K562 (cell line): Measurements from ENCODE around the gene POLD1. TPM values are rescaled to one million over a fixed set of nuclear protein-coding genes. Genes with fewer than 3 reads are reported as not detected.

Experiments used
- ATF7 ChIP-seq: fragments of 450-650 bp; IDR thresholded peaks from 2 replicates; pipeline ENCODE4 v1.7.1; 2014; ENCODE audit warnings: mild to moderate bottlenecking, moderate library complexity
- BCOR ChIP-seq: fragments of 450-650 bp; IDR thresholded peaks from 2 replicates; pipeline ENCODE4 v1.6.1; 2016
- CHD1 ChIP-seq: fragments of 200-600 bp; sonication (generic); IDR thresholded peaks from one replicate; pipeline ENCODE4 v1.6.1; 2012; ENCODE audit warnings: mild to moderate bottlenecking, moderate library complexity, low read length, inconsistent platforms
- CREBBP ChIP-seq: IDR thresholded peaks from one replicate; pipeline ENCODE4 v1.6.1; 2012; ENCODE audit warnings: low read depth, mild to moderate bottlenecking, control low read depth, inconsistent platforms, low read length
- KDM4B ChIP-seq, 2 experiments: fragments of 450-650 bp in 1 of 2; sonication (generic) in 1 of 2; IDR thresholded peaks; 2 replicates each; pipeline ENCODE4 v1.6.1; 2016 to 2017; ENCODE audit warnings: borderline replicate concordance in 2 of 2, antibody characterized with exemption in 1 of 2, low read depth in 1 of 2, mild to moderate bottlenecking in 1 of 2
- MTA3 ChIP-seq: fragments of 450-650 bp; formaldehyde crosslinking; IDR thresholded peaks from 2 replicates; pipeline ENCODE4 v1.6.1; 2017; ENCODE audit warnings: mild to moderate bottlenecking, borderline replicate concordance
- PATZ1 ChIP-seq: fragments of 250-450 bp; sonication (Bioruptor Pico); IDR thresholded peaks from 2 replicates; pipeline ENCODE4 v1.5.0; 2020; ENCODE audit warnings: mild to moderate bottlenecking, borderline replicate concordance
- PTBP1 ChIP-seq: fragments of 200-400 bp; formaldehyde crosslinking; IDR thresholded peaks from 2 replicates; pipeline ENCODE4 v1.6.1; 2017; ENCODE audit warnings: low read depth, low read length
- RBBP5 ChIP-seq: fragments of 200-600 bp; sonication (generic); IDR thresholded peaks from 2 replicates; pipeline ENCODE4 v1.6.1; 2012; ENCODE audit warnings: borderline replicate concordance, mild to moderate bottlenecking, low read length, control low read depth, inconsistent platforms; ENCODE audit not compliant: insufficient read depth, poor library complexity, severe bottlenecking
- RCOR1 ChIP-seq, 2 experiments: IDR thresholded peaks; 2 replicates each; pipeline ENCODE4 v1.6.1; 2012; ENCODE audit warnings: low read depth in 2 of 2, low read length in 2 of 2, borderline replicate concordance in 1 of 2, improper control_type of control experiment in 1 of 2
- SRSF9 ChIP-seq: fragments of 200-400 bp; formaldehyde crosslinking; IDR thresholded peaks from 2 replicates; pipeline ENCODE4 v1.6.1; 2017; ENCODE audit warnings: low read depth, low read length, borderline replicate concordance
- ZFX ChIP-seq: sonication (generic); formaldehyde crosslinking; IDR thresholded peaks from 2 replicates; pipeline ENCODE4 v1.8.0; 2022; ENCODE audit warnings: mild to moderate bottlenecking, missing genetic modification reagents, moderate library complexity
- ZNF551 ChIP-seq: fragments of 250-450 bp; sonication (Bioruptor Pico); IDR thresholded peaks from 2 replicates; pipeline ENCODE4 v1.5.0; 2021; ENCODE audit warnings: mild to moderate bottlenecking, moderate library complexity
- ZNF583 ChIP-seq: fragments of 250-450 bp; sonication (Bioruptor Pico); IDR thresholded peaks from 2 replicates; pipeline ENCODE4 v1.4.0; 2020
- polyA plus RNA-seq, 8 experiments: library from polyadenylated mRNA; depleted of rRNA in 4 of 8; stranded (reverse) in 5 of 8; unstranded in 3 of 8; fragments of >200 nt; fragmentation: Nextera tagmentation in 2 of 8; fragmentation: Illumina TruSeq in 1 of 8; extraction: Ambion mirVana in 2 of 8; extraction: Trizol in 1 of 8; gene quantifications; 2 replicates each; pipeline versions ENCODE4 v1.2.1 to v1.2.3, GENCODE V29; 2011 to 2014; ENCODE audit warnings: inconsistent platforms in 1 of 8, missing spikeins in 1 of 8
- total RNA-seq, 7 experiments: library from RNA; depleted of rRNA in 6 of 7; stranded (reverse); fragments of >200 nt in 6 of 7; fragmentation: Illumina TruSeq in 2 of 7; extraction: Trizol in 2 of 7; gene quantifications; 2 replicates each; pipeline versions ENCODE4 v1.2.1 to v1.2.3, GENCODE V29; 2011 to 2021; ENCODE audit warnings: low replicate concordance in 1 of 7
- TF ChIP-seq, protein P1 (sequence below), 3 experiments: IDR thresholded peaks in 2 of 3; conservative IDR thresholded peaks in 1 of 3; 2 replicates each; pipeline ENCODE4 v1.5.1; 2011 to 2012; ENCODE audit warnings: low read length in 3 of 3, mild to moderate bottlenecking in 3 of 3, control low read depth in 2 of 3, improper control_type of control experiment in 1 of 3, inconsistent platforms in 1 of 3, low read depth in 1 of 3, mixed read lengths in 1 of 3, moderate library complexity in 1 of 3; ENCODE audit not compliant: insufficient read depth in 2 of 3
- TF ChIP-seq, protein P2 (sequence below), 3 experiments: fragments of 200-800 bp in 1 of 3; fragments of 250-450 bp in 1 of 3; fragments of 450-650 bp in 1 of 3; sonication (Bioruptor Pico) in 1 of 3; sonication (Bioruptor generic) in 1 of 3; formaldehyde crosslinking in 1 of 3; IDR thresholded peaks; 2 replicates each; pipeline versions ENCODE4 v1.6.1 to v1.8.0; 2016 to 2022; ENCODE audit warnings: mild to moderate bottlenecking in 2 of 3, missing genetic modification characterization in 2 of 3, missing compliant biosample characterization in 1 of 3, moderate library complexity in 1 of 3
- TF ChIP-seq, protein P3 (sequence below): fragments of 250-450 bp; sonication (Bioruptor Pico); IDR thresholded peaks from 2 replicates; pipeline ENCODE4 v1.8.0; 2021; ENCODE audit warnings: mild to moderate bottlenecking, moderate library complexity

Gene POLD1
- total and polyA plus RNA-seq, 9 of the 15 experiments (the other 6 are each of a cell fraction or from before 2014, with no cell fraction given): 1.3 to 312 (median 47.8) TPM

- no peak for TF ChIP-seq PTBP1
- TF ChIP-seq, protein P1, sequence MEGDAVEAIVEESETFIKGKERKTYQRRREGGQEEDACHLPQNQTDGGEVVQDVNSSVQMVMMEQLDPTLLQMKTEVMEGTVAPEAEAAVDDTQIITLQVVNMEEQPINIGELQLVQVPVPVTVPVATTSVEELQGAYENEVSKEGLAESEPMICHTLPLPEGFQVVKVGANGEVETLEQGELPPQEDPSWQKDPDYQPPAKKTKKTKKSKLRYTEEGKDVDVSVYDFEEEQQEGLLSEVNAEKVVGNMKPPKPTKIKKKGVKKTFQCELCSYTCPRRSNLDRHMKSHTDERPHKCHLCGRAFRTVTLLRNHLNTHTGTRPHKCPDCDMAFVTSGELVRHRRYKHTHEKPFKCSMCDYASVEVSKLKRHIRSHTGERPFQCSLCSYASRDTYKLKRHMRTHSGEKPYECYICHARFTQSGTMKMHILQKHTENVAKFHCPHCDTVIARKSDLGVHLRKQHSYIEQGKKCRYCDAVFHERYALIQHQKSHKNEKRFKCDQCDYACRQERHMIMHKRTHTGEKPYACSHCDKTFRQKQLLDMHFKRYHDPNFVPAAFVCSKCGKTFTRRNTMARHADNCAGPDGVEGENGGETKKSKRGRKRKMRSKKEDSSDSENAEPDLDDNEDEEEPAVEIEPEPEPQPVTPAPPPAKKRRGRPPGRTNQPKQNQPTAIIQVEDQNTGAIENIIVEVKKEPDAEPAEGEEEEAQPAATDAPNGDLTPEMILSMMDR (IDR thresholded peaks at IDR 0.05 in 2 of 3, conservative IDR thresholded peaks at IDR 0.05 in 1 of 3; ENCODE audit: insufficient read depth in 2 of 3, low read depth in 1 of 3, low read length in 3 of 3): peak; percentile 56 to 74 (median 69)
- no peak for TF ChIP-seq SRSF9
- TF ChIP-seq KDM4B (IDR thresholded peaks at IDR 0.05; ENCODE audit: borderline replicate concordance in 2 of 2, low read depth in 1 of 2): no peak
- no peak for TF ChIP-seq ZNF551 (CRISPR knock-in tag)
- peak; percentile 50 for TF ChIP-seq ZFX
- TF ChIP-seq RBBP5: no peak
- no peak for TF ChIP-seq MTA3
- no peak for TF ChIP-seq ATF7
- TF ChIP-seq, protein P2, sequence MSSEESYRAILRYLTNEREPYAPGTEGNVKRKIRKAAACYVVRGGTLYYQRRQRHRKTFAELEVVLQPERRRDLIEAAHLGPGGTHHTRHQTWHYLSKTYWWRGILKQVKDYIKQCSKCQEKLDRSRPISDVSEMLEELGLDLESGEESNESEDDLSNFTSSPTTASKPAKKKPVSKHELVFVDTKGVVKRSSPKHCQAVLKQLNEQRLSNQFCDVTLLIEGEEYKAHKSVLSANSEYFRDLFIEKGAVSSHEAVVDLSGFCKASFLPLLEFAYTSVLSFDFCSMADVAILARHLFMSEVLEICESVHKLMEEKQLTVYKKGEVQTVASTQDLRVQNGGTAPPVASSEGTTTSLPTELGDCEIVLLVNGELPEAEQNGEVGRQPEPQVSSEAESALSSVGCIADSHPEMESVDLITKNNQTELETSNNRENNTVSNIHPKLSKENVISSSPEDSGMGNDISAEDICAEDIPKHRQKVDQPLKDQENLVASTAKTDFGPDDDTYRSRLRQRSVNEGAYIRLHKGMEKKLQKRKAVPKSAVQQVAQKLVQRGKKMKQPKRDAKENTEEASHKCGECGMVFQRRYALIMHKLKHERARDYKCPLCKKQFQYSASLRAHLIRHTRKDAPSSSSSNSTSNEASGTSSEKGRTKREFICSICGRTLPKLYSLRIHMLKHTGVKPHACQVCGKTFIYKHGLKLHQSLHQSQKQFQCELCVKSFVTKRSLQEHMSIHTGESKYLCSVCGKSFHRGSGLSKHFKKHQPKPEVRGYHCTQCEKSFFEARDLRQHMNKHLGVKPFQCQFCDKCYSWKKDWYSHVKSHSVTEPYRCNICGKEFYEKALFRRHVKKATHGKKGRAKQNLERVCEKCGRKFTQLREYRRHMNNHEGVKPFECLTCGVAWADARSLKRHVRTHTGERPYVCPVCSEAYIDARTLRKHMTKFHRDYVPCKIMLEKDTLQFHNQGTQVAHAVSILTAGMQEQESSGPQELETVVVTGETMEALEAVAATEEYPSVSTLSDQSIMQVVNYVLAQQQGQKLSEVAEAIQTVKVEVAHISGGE (CRISPR knock-in tag; IDR thresholded peaks at IDR 0.05): peak in 1 of 3 experiments; percentile 59; a peak in 2 of 6 replicates
- peak in 1 of 2 experiments; percentile 56; a peak in 1 of 4 replicates for TF ChIP-seq RCOR1 (IDR thresholded peaks at IDR 0.05; ENCODE audit: borderline replicate concordance in 1 of 2, low read depth in 2 of 2, low read length in 2 of 2)
- no peak for TF ChIP-seq CHD1
- no peak for TF ChIP-seq BCOR
- TF ChIP-seq PATZ1 (CRISPR knock-in tag): no peak
- TF ChIP-seq, protein P3, sequence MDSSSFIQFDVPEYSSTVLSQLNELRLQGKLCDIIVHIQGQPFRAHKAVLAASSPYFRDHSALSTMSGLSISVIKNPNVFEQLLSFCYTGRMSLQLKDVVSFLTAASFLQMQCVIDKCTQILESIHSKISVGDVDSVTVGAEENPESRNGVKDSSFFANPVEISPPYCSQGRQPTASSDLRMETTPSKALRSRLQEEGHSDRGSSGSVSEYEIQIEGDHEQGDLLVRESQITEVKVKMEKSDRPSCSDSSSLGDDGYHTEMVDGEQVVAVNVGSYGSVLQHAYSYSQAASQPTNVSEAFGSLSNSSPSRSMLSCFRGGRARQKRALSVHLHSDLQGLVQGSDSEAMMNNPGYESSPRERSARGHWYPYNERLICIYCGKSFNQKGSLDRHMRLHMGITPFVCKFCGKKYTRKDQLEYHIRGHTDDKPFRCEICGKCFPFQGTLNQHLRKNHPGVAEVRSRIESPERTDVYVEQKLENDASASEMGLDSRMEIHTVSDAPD (CRISPR knock-in tag): no peak
- TF ChIP-seq CREBBP: no peak
- TF ChIP-seq ZNF583 (CRISPR knock-in tag): no peak
Measured at GRCh38 chr19:50465986-50466705, 82.0 kb downstream of the POLD1 start (continued).
